DND-41 (cell line): ENCODE measurements around the gene ZNF791.

ENCODE experiments used
- ATAC-seq: fragments of 200-7000 bp; cut with Tn5 transposase; 3 replicates; pipeline ENCODE4 v1.9.1; 2021; ENCODE audit warnings: low read depth; ENCODE audit not compliant: insufficient read depth
- DNase-seq: peaks from one replicate; pipeline ENCODE4 v3.0.0-alpha.2; 2020
- H2AFZ ChIP-seq: 2 replicates; pipeline ENCODE4 v1.6.0; 2012; ENCODE audit warnings: low read depth, low read length
- H3K27ac ChIP-seq: 2 replicates; pipeline ENCODE4 v1.5.1; 2012; ENCODE audit warnings: low read length, inconsistent platforms
- H3K27me3 ChIP-seq: fragments of 200-600 bp; sonication (generic); 2 replicates; pipeline ENCODE4 v1.6.0; 2012; ENCODE audit warnings: low read length, mild to moderate bottlenecking, inconsistent platforms; ENCODE audit not compliant: insufficient read depth, poor library complexity
- H3K36me3 ChIP-seq: 2 replicates; pipeline ENCODE4 v1.5.1; 2012; ENCODE audit warnings: low read length, inconsistent platforms; ENCODE audit not compliant: insufficient read depth
- H3K4me1 ChIP-seq: 2 replicates; pipeline ENCODE4 v1.5.1; 2012; ENCODE audit warnings: mild to moderate bottlenecking, low read length; ENCODE audit not compliant: insufficient read depth
- H3K4me2 ChIP-seq: 2 replicates; pipeline ENCODE4 v1.6.0; 2012; ENCODE audit warnings: mild to moderate bottlenecking, moderate library complexity, low read length, inconsistent platforms; ENCODE audit not compliant: insufficient read depth
- H3K4me3 ChIP-seq, 2 experiments: fragments of 200-600 bp in 1 of 2; shearing (Covaris generic) in 1 of 2; 2 replicates each; pipeline ENCODE4 v1.5.1; 2012 to 2016; ENCODE audit warnings: inconsistent platforms in 2 of 2, low read length in 2 of 2, mild to moderate bottlenecking in 2 of 2, low read depth in 1 of 2, moderate library complexity in 1 of 2
- H3K79me2 ChIP-seq: 2 replicates; pipeline ENCODE4 v1.6.0; 2012; ENCODE audit warnings: low read length, inconsistent platforms; ENCODE audit not compliant: insufficient read depth
- H3K9ac ChIP-seq: 2 replicates; pipeline ENCODE4 v1.6.0; 2012; ENCODE audit warnings: low read depth, mild to moderate bottlenecking, inconsistent platforms, low read length, moderate library complexity
- H3K9me3 ChIP-seq: 2 replicates; pipeline ENCODE4 v1.5.1; 2012; ENCODE audit warnings: low read length, moderate library complexity, mild to moderate bottlenecking, inconsistent platforms; ENCODE audit not compliant: insufficient read depth, severe bottlenecking
- H4K20me1 ChIP-seq: 2 replicates; pipeline ENCODE4 v1.6.0; 2012; ENCODE audit warnings: low read length; ENCODE audit not compliant: insufficient read depth
- EZH2 ChIP-seq: IDR thresholded peaks from 3 replicates; pipeline ENCODE4 v1.6.1; 2012; ENCODE audit warnings: borderline replicate concordance, low read depth, mild to moderate bottlenecking, moderate library complexity, low read length, inconsistent platforms; ENCODE audit not compliant: severe bottlenecking
- TF ChIP-seq, protein P1 (sequence below): IDR thresholded peaks from 2 replicates; pipeline ENCODE4 v1.5.1; 2012; ENCODE audit warnings: borderline replicate concordance, low read length, moderate library complexity, mild to moderate bottlenecking; ENCODE audit not compliant: poor library complexity, severe bottlenecking; ENCODE audit errors: extremely low read depth

Gene ZNF791

DNA sequence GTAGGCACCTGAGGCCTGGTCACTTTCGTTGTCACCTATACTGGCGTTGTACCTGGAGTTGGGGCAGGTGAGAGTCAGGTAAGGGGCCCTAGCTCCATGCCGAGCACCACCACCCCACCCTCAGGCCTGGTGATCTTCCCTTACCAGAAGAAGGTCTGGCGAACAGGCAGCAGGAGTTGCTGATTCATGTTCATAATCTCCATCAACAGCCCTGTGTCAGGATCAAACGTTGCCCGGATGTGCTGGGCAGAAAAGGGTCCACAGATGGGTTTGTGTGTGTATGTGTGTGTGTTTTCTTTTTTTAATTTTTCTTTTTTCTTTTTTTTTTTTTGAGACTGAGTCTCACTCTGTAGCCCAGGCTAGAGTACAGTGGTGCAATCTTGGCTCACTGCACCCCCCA is 41.5 kb downstream of the ZNF791 start:
- no peak for ATAC-seq
- no peak for DNase-seq
- TF ChIP-seq EZH2 = no peak
- TF ChIP-seq, protein P1, sequence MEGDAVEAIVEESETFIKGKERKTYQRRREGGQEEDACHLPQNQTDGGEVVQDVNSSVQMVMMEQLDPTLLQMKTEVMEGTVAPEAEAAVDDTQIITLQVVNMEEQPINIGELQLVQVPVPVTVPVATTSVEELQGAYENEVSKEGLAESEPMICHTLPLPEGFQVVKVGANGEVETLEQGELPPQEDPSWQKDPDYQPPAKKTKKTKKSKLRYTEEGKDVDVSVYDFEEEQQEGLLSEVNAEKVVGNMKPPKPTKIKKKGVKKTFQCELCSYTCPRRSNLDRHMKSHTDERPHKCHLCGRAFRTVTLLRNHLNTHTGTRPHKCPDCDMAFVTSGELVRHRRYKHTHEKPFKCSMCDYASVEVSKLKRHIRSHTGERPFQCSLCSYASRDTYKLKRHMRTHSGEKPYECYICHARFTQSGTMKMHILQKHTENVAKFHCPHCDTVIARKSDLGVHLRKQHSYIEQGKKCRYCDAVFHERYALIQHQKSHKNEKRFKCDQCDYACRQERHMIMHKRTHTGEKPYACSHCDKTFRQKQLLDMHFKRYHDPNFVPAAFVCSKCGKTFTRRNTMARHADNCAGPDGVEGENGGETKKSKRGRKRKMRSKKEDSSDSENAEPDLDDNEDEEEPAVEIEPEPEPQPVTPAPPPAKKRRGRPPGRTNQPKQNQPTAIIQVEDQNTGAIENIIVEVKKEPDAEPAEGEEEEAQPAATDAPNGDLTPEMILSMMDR = no peak

DNA sequence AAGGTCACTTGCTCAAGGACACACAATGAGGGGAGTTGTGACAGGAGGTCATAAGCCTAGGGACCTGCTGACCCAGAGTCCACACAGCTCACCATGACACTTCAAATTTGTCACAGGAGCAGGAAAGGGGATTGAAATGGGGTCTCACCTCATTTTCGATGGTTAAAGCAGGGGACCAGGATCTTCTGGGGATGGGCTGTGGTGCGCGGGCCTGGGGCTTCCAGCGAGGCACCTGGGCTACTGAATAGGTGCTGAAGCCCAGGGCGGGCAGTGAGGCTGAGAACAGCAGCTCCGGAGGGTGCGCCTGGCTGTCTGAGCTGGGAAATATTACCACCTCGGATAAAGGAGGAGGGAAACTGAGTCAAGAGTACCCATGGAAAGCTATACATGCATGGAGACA is 44.8 kb downstream of the ZNF791 start:
- Histone ChIP-seq H4K20me1 (no peaks in the 10 kb centered on the region; the same call in 1 of the 2 replicates), H2AFZ (no peak overlapping the region), H3K9me3 (no peaks in the 10 kb centered on the region), H3K9ac (no peak overlapping the region), H3K4me3 (no peak overlapping the region), H3K4me1 (no peaks in the 10 kb centered on the region), H3K79me2 (no peaks in the 10 kb centered on the region), H3K27ac (no peak overlapping the region), H3K36me3 (peaks cover 37% of the 10 kb centered on the region), H3K27me3 (no peaks in the 10 kb centered on the region), H3K4me2 (no peak overlapping the region)
- no peak for DNase-seq
- no peak for TF ChIP-seq EZH2
- TF ChIP-seq, protein P1 = no peak
- no peak for ATAC-seq

More for the DNA sequence above, 41.5 kb downstream of the ZNF791 start:
- Histone ChIP-seq H3K9me3 (no peaks in the 10 kb centered on the region), H3K27me3 (no peaks in the 10 kb centered on the region), H3K4me3 (no peak overlapping the region), H2AFZ (no peak overlapping the region), H3K36me3 (peaks cover 25% of the 10 kb centered on the region), H3K4me2 (no peak overlapping the region), H3K9ac (no peak overlapping the region), H3K27ac (no peak overlapping the region), H3K79me2 (no peaks in the 10 kb centered on the region), H3K4me1 (no peaks in the 10 kb centered on the region), H4K20me1 (no peaks in the 10 kb centered on the region; the same call in 1 of the 2 replicates)

DNA sequence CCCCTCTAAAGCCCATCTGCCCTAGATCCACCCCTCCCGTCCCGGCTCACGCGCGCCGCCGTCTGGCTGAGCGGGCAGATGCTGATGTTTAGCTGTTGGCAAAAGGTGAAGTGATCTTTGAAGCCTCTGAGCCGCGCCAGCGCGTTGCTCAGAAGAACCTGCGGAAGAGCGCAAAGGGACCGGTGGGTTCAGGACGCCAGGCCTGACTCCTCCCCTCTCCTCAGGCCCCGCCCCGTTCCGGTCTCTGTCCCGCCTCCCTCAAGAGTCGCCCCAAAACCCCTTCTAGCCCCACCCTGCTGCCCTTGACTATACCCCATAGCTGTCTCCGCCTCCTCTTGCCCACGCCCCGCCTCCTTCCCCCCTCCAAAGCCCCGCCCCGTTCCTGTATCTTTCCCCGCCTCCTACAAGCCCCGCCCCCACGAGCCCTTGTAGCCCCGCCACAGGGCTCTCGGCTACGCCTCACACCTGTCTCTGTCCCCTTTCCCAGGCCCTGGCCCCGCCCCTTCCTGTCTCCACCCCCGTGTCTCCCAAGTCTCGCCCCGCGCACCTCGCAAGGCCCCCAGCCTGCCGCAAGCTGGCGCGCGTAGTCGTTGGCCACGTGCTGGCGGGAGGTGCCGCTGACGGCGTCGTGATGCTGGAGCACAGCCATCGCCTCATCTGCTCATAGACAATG is 46.3 kb downstream of the ZNF791 start:
- no peaks in the 10 kb centered on the region for H3K9me3 ChIP-seq
- H3K27me3 ChIP-seq = no peaks in the 10 kb centered on the region
- H3K9ac ChIP-seq = no peak overlapping the region
- no peak overlapping the region for H3K4me3 ChIP-seq
- no peaks in the 10 kb centered on the region for H3K4me1 ChIP-seq
- TF ChIP-seq, protein P1 = no peak
- TF ChIP-seq EZH2 = no peak
- ATAC-seq (peak; percentile 50; the same call in 2 of the 3 replicates), DNase-seq (peak; percentile 43)
- no peaks in the 10 kb centered on the region for H3K79me2 ChIP-seq
- peaks cover 49% of the 10 kb centered on the region for H3K36me3 ChIP-seq
- no peak overlapping the region for H3K27ac ChIP-seq
- H3K4me2 ChIP-seq = no peak overlapping the region
- no peak overlapping the region for H2AFZ ChIP-seq
- H4K20me1 ChIP-seq = no peaks in the 10 kb centered on the region; the same call in 1 of the 2 replicates
